T-helper 22 cell (primary cell): ENCODE data around the gene RPP14.
A peak's percentile ranks its signal among the peaks of the same experiment; 100 is the strongest.
"Not testable (repeated sequence)": the region's sequence is repeated elsewhere in the genome, so short reads cannot be mapped to it uniquely, and the experiment has no call there.

Source experiments
- DNase-seq: peaks from one replicate; pipeline ENCODE4 v3.0.0-alpha.2; 2020; ENCODE audit warnings: low read depth

Gene RPP14

DNA sequence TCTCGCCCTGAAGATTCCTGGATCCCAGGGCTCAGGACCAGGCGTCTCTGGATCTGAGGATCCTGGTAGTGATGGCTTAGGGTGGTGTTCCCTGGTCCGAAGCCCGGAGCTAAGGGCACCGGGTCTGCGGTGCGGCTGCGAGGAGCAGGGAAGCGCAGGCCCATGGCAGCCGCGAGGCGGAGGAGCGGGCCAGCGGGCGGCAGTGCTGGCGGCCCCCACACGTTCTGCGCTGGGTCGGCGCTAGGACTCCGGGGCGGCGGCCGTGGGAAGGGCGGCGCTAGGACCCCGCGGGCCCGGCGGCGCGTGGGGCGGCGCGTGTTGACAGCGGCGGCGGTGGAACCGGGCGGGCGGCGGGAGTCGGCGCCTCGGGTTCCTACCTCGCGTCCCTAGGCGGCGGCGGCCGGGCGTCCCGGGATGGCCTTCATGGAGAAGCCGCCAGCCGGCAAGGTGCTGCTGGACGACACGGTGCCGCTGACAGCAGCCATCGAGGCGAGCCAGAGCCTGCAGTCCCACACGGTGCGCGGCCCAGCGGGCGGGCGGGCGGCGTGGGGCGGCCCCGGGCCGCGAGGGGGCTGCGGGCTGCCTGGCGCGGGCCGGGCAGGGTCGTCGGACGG lies 26.6 kb downstream of the RPP14 start, which contains the start of gene PXK:
TSS of gene PXK (plus strand) at position 318 of the 614 bp plus-strand sequence. CDS start at position 415, 97 bp downstream.
- DNase-seq = peak; percentile 62

DNA sequence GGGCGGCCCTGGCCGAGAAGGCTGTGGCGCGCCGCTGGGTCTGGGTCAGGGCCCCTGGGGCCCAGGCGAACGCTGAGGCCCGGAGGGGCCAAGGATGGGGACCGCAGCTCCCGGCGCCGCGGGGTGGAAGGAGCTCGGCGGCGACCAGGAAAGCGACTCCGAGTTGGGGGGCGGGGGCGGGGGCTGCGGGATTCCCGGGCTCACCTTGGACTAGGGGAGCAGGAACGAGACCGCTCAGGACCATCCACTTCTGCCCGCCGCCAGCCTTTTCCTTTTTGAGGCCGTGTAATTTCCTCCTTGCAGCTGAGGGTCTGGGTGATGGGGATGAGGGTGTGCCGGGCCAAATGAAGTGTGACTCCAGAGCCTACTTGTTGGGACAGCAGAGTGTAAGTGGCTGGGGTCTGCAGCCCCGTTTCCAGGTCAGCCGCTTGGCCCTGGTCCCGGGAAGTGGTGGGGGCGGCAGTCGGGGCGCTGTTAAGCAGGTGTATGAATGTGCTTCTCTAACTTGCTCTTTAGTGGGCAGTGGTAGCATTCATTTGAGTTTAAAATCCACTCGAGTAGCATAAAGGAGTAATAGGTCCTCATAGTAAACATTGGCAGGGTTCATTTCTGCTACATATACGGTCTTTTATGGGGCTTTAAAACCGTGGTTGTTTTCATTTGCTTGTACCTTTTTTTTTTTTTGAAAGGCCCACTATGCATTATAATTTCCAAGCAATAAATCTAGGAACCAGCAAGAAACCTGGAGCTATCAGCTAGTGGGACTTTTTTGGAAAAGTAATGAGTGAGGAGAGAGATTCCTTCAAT lies 27.4 kb downstream of the RPP14 start:
- DNase-seq = no peak

GRCh38 chr3:58334013-58334321 lies 27.9 kb downstream of the RPP14 start:
- no peak for DNase-seq

DNA sequence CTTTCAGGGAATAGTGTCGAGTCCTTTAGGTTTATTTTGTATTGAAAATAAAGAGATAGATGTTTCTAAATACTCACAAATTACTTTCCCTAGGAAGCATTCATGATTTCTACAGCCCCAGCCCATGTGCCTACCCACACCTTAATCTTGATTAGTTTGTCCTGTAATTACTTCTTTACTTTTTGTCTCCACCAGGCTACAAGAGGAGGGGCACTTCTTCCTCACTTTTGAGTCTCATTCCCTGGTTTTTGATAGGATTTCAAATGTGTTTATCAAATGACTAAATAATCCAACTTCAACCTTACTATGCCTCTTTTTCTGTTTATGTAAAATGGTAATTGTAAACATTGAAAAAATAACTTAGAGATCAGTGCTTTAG lies 28.4 kb downstream of the RPP14 start:
- no peak for DNase-seq

- no peak for DNase-seq
Measured at GRCh38 chr3:58335652-58335947, 29.6 kb downstream of the RPP14 start.

DNA sequence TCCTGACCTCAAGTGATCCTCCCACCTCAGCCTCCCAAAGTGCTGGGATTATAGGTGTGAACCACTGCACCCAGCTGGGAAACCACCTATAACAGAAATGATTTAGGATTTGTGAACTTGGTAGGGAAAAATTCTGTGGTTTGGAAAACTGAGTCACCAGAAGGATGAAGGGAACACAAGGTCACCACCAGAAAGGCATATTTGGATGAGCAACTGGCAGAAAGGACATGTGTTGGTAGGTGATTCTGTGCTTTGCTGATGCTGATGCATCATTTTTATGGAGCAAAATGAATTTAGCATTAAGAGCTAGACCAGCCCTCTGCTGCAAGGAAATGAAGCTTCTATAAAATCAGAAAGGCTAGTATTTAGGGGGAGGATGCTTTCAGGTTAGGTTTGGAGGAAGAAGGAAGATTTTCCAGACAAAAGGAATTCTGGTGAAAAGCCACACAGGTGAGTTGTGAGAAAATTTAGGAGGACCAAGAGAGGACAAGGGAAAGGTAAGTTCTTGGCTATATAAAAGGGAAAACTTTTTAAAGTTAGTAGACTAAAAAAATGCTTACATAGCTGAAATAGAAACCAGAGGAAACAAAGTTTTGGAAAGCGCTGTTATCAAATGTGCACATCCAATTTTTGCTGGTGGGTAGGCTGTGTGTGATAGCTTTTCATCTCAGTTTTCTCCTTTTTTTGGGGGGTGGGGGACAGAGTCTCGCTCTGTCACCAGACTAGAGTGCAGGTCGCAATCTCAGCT lies 30.3 kb downstream of the RPP14 start:
- DNase-seq = no peak

DNA sequence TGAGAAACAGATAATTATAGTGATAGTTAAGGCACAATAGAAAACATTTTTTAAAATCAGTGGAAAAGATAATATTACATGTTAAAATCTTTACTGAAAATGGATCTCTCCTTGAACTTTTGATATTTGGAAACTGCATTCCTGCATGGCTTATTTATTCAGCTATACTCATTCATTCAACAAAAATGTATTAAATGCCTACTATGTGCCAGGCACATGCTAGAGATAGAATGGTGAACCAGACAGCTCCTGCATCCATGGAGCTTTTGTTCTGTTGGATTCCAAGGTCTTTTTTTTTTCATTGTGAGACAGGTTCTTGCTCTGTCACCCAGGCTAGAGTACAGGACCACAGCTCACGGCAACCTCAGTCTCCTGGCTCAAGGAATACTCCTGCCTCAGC lies 31.1 kb downstream of the RPP14 start:
- DNase-seq = no peak

DNA sequence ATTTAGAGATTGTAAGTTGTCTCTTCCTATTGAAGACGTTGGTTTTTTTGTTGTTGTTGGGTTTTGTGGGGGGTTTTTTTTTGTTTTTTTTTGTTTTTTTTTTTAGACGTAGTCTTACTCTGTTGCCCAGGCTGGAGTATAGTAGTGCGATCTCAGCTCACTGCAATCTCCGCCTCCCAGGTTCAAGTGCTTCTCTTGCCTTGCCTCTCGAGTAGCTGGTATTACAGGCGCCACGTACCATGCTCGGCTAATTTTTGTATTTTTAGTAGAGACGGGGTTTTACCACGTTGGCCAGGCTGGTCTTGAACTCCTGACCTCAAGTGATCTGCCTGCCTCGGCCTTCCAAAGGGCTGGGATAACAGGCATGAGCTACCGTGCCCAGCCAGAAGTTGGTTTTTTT lies 33.1 kb downstream of the RPP14 start:
- not testable (repeated sequence) for DNase-seq

DNA sequence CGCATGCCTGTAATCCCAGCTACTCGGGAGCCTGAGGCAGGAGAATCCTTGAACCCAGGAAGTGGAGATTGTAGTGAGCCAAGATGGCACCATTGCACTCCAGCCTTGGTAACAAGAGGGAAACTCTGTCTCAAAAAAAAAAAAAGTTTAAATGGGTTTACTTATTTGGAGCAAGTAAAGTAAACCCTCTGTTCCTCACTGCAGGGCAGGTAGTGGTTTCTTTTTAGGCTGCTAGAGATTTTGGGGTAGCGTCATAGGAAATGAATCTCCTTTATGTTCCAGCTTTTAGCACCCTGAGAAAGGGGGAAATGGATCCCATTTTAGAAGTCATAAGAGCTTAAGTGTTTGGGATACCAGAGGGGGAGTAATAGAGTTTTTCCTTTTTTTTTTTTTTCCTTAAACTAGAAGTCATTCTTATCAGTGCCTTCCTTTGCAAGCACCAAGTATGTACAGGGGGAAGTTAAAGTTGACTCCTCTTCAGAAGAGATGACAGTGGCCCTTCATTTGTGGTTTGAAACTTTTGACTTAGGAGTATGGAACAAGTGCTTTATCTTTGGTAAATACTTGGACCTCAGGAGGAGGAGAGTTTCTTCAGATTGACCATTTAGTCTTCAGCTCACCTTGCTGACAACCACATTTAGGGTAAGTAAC lies 34.7 kb downstream of the RPP14 start:
- no peak for DNase-seq

- DNase-seq = no peak
Measured at GRCh38 chr3:58341376-58341775, 35.3 kb downstream of the RPP14 start.

GRCh38 chr3:58342676-58343075 lies 36.6 kb downstream of the RPP14 start:
- no peak for DNase-seq

- DNase-seq = no peak
Measured at GRCh38 chr3:58345457-58345856, 39.4 kb downstream of the RPP14 start.

DNA sequence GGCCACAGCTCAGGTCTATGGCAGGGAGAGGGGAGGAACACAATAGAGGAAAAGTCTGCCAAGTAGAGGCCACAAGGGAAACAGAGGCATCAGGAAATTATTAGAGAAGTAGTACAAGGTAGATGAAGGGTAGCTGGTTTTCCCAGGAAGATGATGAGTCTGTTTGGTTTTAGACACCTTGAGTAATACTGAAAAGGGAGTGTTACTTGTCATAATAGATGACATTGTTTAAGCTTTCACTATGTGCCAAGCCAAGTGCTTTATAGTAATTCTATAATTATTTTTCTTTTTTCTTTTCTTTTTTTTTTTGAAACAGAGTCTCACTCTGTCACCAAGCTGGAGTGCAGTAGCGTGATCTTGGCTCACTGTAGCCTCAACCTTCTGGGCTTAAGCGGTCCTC lies 40.3 kb downstream of the RPP14 start:
- DNase-seq = no peak

DNA sequence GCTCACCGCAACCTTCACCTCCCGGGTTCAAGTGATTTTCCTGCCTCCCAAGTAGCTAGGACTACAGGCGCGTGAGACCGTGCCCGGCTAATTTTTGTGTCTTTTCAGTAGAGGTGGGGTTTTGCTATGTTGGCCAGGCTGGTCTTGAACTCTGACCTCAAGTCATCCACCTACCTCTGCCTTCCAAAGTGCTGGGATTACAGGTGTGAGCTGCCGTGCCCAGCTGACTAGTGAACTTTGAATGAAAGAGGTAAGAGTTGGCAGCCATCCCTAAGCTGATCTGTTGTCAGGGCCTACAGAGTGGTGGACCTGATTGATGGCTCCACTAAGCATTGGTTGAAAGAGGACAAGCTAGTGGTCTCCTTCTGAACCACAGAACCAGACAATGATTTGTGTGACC lies 41.9 kb downstream of the RPP14 start:
- DNase-seq = no peak

DNA sequence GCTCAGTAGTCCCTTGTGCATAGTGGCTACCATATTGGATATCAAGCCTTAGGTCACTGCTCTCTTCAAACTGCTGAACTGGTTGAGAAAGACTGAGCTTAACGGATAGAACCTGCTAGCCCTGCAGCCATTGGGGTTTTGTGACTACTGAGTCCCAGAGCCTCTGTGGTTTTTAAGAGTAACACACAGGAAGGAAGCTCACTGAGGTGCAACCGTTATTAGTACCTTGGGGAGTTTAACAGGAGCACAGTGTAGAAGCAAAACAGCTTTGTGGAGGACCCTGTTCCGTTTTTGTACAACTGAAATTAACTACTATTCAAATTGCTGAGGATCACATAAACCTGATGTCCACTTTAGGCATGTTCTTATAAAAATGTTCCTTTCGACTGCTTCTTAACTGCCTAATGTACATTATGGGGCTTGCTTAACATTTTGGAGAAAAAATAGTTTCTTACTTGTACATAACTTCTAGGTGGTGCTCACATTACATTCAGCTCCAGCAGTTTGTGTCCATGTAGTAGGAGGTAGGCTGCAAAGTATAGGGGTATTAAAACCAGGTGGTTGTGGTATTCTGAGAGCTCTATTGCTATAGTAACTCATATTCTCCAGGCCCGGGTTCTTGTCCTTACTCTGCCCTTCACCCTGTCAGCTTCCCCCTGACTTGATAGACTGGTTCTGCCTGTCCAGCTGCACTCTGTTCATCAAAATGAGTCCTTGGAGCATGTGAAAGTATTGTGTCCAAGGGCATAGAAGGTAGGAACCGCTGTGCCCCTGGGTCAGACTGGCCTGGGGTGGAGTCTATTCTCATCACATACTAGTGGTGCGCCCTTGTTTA lies 44.0 kb downstream of the RPP14 start:
- no peak for DNase-seq

GRCh38 chr3:58350627-58351013 lies 44.6 kb downstream of the RPP14 start:
- DNase-seq = no peak

- DNase-seq = no peak
Measured at GRCh38 chr3:58351920-58352319, 45.9 kb downstream of the RPP14 start.

GRCh38 chr3:58352626-58353025 lies 46.6 kb downstream of the RPP14 start:
- no peak for DNase-seq

DNA sequence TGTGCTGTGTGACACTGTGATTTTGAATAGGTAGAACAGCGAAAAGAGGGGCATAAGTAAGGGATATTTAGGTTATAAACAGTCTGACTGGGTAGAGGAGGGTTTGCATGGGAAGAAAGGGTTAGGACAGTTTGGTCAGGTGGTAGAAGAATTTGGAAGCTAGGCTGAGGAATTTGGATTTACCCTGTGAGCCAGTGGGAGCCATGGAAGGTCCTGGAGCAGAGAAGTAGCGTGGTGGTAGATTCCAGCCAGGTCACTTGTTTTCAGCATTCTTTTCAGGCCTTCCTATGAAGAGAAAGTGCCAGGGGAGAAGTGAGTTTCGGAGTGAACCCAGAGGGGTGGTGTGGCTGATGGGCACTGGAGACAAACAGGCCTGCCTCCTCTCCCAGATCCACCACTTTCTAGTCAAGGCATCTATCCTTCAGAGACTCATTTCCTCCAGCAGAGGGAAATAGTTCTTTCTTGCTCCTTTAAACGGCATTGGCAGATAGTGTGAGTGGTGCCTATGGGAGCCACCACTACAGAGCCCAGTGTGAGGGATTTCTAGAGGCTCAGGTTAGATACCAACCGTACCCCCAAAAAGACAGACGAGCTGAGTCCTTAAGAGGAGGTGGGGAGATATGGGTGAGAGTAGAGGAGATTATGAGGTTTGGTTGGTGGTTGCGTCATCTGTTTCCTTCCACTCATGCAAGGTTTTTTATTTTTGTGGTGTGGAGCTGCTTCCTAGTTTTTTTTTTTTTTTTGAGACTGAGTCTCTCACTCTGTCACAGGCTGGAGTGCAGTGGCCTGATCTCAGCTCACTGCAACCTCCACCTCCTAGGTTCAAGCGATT lies 47.9 kb downstream of the RPP14 start:
- DNase-seq = no peak

DNA sequence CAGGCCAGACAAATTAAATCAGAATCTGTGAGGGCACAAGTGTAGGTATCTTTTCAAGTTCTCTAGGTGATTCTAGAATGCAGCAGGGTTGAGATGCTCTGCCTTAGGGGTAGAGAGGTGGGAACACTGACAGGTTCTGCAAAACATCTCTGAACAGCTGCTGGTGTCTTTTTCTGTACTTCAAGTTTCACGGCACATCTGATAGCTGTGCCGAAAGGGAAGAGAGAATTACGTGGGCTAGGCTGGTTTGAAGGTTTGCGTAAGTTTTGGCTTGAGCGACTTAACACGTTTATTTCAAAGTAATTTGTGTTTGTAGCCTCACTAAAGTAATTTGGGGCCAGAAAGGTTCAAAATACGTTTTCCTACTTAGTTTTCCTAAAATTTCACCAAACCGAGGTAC lies 49.1 kb downstream of the RPP14 start:
- no peak for DNase-seq

- DNase-seq = no peak
Measured at GRCh38 chr3:58356054-58356453, 50.0 kb downstream of the RPP14 start.
